GM12878 (cell line): ENCODE data around the gene DNASE1L3. TPM values are rescaled to one million over a fixed set of nuclear protein-coding genes. Genes with fewer than 3 reads are reported as not detected.

Source experiments
- EP300 ChIP-seq, 2 experiments: fragments of 150-350 bp in 1 of 2; IDR thresholded peaks; 2 replicates each; pipeline ENCODE4 v1.6.1; 2011 to 2012; ENCODE audit warnings: low read depth in 2 of 2, low read length in 2 of 2, borderline replicate concordance in 1 of 2, improper control_type of control experiment in 1 of 2, inconsistent platforms in 1 of 2; ENCODE audit not compliant: control insufficient read depth in 1 of 2
- JUND ChIP-seq: IDR thresholded peaks from 2 replicates; pipeline ENCODE4 v1.6.1; 2012; ENCODE audit warnings: low read depth, mild to moderate bottlenecking, low read length, improper control_type of control experiment, moderate library complexity
- POLR2A ChIP-seq: IDR thresholded peaks from 2 replicates; pipeline ENCODE4 v1.6.1; 2011; ENCODE audit warnings: low read depth, mild to moderate bottlenecking, low read length
- SMARCA5 ChIP-seq: fragments of 450-650 bp; IDR thresholded peaks from 2 replicates; pipeline ENCODE4 v1.6.1; 2017; ENCODE audit warnings: mild to moderate bottlenecking
- SPI1 ChIP-seq: IDR thresholded peaks from 2 replicates; pipeline ENCODE4 v1.6.1; 2011; ENCODE audit warnings: low read depth, mild to moderate bottlenecking, low read length, moderate library complexity, borderline replicate concordance; ENCODE audit not compliant: insufficient read depth
- SRF ChIP-seq, 2 experiments: IDR thresholded peaks; 2 replicates each; pipeline ENCODE4 v1.6.1; 2011; ENCODE audit warnings: low read depth in 2 of 2, low read length in 2 of 2, mild to moderate bottlenecking in 1 of 2, moderate library complexity in 1 of 2
- polyA plus RNA-seq, 11 experiments: library from polyadenylated mRNA; depleted of rRNA in 4 of 11; unstranded in 6 of 11; stranded (reverse) in 5 of 11; fragments of >200 nt; fragmentation: Nextera tagmentation in 4 of 11; fragmentation: Illumina TruSeq in 1 of 11; extraction: Ambion mirVana in 4 of 11; extraction: Trizol in 1 of 11; gene quantifications; 1 replicate in 1 of 11; 2 replicates in 10 of 11; pipeline versions ENCODE4 v1.2.1 to v1.2.3, GENCODE V29; 2011 to 2016; ENCODE audit warnings: inconsistent platforms in 2 of 11, missing spikeins in 2 of 11, low read depth in 1 of 11
- total RNA-seq, 4 experiments: library from RNA; depleted of rRNA in 3 of 4; stranded (reverse); fragments of >200 nt in 3 of 4; fragmentation: Illumina TruSeq in 1 of 4; extraction: Trizol in 1 of 4; gene quantifications; 2 replicates each; pipeline versions ENCODE4 v1.2.1 to v1.2.3, GENCODE V29; 2013 to 2021
- TF ChIP-seq, protein P1 (sequence below): IDR thresholded peaks from 2 replicates; pipeline ENCODE4 v1.6.1; 2012; ENCODE audit warnings: low read length, inconsistent platforms
- TF ChIP-seq, protein P2 (sequence below): fragments of 450-650 bp; IDR thresholded peaks from 2 replicates; pipeline ENCODE4 v1.6.1; 2017; ENCODE audit warnings: mild to moderate bottlenecking
- TF ChIP-seq, protein P3 (sequence below): IDR thresholded peaks from 2 replicates; pipeline ENCODE4 v1.6.1; 2012; ENCODE audit warnings: low read depth, low read length, improper control_type of control experiment

Gene DNASE1L3
- total and polyA plus RNA-seq, 10 of the 15 experiments (the other 5 are each of a cell fraction or from before 2014, with no cell fraction given): 3.2 to 72.1 (median 6.3) TPM

DNA sequence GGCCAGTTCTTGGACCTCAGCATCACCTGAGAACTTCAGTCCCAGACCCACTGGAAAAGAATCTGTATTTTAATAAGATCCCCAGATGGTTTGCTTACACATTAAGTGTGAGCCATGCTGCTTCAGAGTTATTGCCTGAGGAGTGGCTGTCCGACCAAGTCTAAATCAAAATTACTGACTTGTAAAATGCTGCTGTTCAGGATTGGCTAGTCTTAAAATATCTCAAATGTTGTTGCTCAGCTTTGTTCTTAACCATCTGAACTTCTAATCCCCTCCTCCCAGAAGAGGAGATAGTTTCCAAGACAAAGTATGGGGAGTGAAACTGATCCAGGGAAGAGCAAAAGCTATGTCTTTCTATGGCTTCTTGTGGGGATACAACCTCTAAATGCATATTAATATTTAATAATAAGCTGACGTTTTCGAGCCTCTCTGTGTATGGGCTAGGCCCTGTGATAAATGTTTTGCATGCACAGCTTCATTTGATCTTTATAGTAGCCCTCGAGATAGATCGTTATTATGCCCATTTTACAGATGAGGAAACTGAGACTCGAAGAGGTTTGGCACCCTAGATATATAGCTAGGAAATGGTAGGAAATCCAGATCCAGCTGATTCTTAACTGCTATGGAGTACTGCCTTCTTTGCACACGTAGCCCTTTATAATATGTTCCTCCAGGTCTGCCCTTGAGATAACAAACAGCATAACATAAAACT lies 52.2 kb downstream of the DNASE1L3 start (continued):
- TF ChIP-seq SPI1 (no peak), SRF (IDR thresholded peaks at IDR 0.05; ENCODE audit: low read depth in 2 of 2, low read length in 2 of 2) (no peak), JUND (no peak), SMARCA5 (no peak), EP300 (IDR thresholded peaks at IDR 0.05; ENCODE audit: borderline replicate concordance in 1 of 2, control insufficient read depth in 1 of 2, low read depth in 2 of 2, low read length in 2 of 2) (no peak), POLR2A (no peak)
- TF ChIP-seq, protein P1, sequence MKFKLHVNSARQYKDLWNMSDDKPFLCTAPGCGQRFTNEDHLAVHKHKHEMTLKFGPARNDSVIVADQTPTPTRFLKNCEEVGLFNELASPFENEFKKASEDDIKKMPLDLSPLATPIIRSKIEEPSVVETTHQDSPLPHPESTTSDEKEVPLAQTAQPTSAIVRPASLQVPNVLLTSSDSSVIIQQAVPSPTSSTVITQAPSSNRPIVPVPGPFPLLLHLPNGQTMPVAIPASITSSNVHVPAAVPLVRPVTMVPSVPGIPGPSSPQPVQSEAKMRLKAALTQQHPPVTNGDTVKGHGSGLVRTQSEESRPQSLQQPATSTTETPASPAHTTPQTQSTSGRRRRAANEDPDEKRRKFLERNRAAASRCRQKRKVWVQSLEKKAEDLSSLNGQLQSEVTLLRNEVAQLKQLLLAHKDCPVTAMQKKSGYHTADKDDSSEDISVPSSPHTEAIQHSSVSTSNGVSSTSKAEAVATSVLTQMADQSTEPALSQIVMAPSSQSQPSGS: no peak
- TF ChIP-seq, protein P2, sequence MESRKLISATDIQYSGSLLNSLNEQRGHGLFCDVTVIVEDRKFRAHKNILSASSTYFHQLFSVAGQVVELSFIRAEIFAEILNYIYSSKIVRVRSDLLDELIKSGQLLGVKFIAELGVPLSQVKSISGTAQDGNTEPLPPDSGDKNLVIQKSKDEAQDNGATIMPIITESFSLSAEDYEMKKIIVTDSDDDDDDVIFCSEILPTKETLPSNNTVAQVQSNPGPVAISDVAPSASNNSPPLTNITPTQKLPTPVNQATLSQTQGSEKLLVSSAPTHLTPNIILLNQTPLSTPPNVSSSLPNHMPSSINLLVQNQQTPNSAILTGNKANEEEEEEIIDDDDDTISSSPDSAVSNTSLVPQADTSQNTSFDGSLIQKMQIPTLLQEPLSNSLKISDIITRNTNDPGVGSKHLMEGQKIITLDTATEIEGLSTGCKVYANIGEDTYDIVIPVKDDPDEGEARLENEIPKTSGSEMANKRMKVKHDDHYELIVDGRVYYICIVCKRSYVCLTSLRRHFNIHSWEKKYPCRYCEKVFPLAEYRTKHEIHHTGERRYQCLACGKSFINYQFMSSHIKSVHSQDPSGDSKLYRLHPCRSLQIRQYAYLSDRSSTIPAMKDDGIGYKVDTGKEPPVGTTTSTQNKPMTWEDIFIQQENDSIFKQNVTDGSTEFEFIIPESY: no peak
- TF ChIP-seq, protein P3, sequence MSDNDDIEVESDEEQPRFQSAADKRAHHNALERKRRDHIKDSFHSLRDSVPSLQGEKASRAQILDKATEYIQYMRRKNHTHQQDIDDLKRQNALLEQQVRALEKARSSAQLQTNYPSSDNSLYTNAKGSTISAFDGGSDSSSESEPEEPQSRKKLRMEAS: no peak
